ENCODE results near the gene RAB4B.

RAB4B gene

DNA sequence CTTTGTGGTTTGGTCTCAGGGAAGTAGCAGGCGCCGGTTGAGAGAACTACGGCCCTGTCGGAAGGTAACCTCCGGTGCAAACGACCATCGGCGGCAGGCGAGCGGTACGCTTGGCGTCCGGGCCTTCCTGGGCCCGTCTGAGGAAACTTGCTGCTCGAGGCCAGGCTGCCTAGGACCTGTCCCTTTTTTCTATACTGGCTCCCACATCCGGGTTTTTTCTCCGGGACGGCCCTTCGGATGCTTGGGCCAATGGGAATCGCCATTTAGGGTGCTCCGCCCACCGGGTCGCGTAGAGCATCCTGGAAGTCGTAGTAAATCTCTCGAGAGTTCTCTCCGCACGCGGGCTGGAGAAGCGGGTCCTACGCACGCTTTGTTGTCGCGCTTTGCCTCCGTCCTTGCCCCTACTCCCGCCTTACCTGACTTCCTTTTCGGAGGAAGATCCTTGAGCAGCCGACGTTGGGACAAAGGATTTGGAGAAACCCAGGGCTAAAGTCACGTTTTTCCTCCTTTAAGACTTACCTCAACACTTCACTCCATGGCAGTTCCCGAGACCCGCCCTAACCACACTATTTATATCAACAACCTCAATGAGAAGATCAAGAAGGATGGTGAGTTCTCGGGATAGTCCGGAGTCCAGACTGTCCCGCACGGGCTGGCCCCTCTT is 27.0 kb upstream of the RAB4B start, which contains the start of gene SNRPA (continued):
- TF ChIP-seq ZNF24 (tag by site-specific recombination; IDR thresholded peaks at IDR 0.05) (no peak; the same call in 1 of the 2 replicates), ZFHX2 (tag by site-specific recombination; conservative IDR thresholded peaks at IDR 0.05) (peak; percentile 67), ZNF610 (tag by site-specific recombination; IDR thresholded peaks at IDR 0.05; ENCODE audit: borderline replicate concordance) (0 out of 2 replicates have a peak, but pooled peaks have one; percentile 60), ZNF10 (tag by site-specific recombination; IDR thresholded peaks at IDR 0.05) (peak; percentile 100), GLI2 (tag by site-specific recombination; IDR thresholded peaks at IDR 0.05; ENCODE audit: borderline replicate concordance, low read depth) (no peak; the same call in 1 of the 2 replicates), ZNF391 (tag by site-specific recombination; IDR thresholded peaks at IDR 0.05; ENCODE audit: borderline replicate concordance, low read depth) (peak; percentile 27; the same call in 1 of the 2 replicates), ZBTB20 (tag by site-specific recombination; IDR thresholded peaks at IDR 0.05) (peak; percentile 49; the same call in 1 of the 2 replicates), ZNF366 (tag by site-specific recombination; conservative IDR thresholded peaks at IDR 0.05) (peak; percentile 84), ZNF423 (tag by site-specific recombination; IDR thresholded peaks at IDR 0.05) (no peak), ZSCAN23 (tag by site-specific recombination; IDR thresholded peaks at IDR 0.05) (no peak), ZBTB7A (tag by site-specific recombination; IDR thresholded peaks at IDR 0.05; ENCODE audit: low read depth) (no peak), ZSCAN30 (tag by site-specific recombination; IDR thresholded peaks at IDR 0.05) (peak; percentile 85), YY1 (tag by site-specific recombination; IDR thresholded peaks at IDR 0.05) (no peak; the same call in 1 of the 2 replicates), IKZF3 (tag by site-specific recombination; IDR thresholded peaks at IDR 0.05) (peak; percentile 67), ZNF16 (tag by site-specific recombination; IDR thresholded peaks at IDR 0.05; ENCODE audit: low read depth) (no peak), ZNF157 (tag by site-specific recombination; IDR thresholded peaks at IDR 0.05) (no peak), HOXA7 (CRISPR knock-in tag; IDR thresholded peaks at IDR 0.05; ENCODE audit: borderline replicate concordance) (no peak), ZFP37 (tag by site-specific recombination; IDR thresholded peaks at IDR 0.05) (peak; percentile 93; the same call in 1 of the 2 replicates), ZNF658 (tag by site-specific recombination; IDR thresholded peaks at IDR 0.05) (no peak), EGR2 (tag by site-specific recombination; IDR thresholded peaks at IDR 0.05; ENCODE audit: low read depth) (peak; percentile 82), RBAK (tag by site-specific recombination; IDR thresholded peaks at IDR 0.05) (no peak), ZNF221 (tag by site-specific recombination; IDR thresholded peaks at IDR 0.05; ENCODE audit: borderline replicate concordance) (no peak), OSR2 (tag by site-specific recombination; IDR thresholded peaks at IDR 0.05) (no peak), ZNF114 (tag by site-specific recombination; IDR thresholded peaks at IDR 0.05) (no peak), ZNF654 (tag by site-specific recombination; IDR thresholded peaks at IDR 0.05; ENCODE audit: low read depth) (no peak), ZXDB (tag by site-specific recombination; IDR thresholded peaks at IDR 0.05) (peak; percentile 77), KLF8 (tag by site-specific recombination; IDR thresholded peaks at IDR 0.05) (peak; percentile 67; the same call in 1 of the 2 replicates), ZNF624 (tag by site-specific recombination; IDR thresholded peaks at IDR 0.05) (no peak)
- TF ChIP-seq, protein P1, sequence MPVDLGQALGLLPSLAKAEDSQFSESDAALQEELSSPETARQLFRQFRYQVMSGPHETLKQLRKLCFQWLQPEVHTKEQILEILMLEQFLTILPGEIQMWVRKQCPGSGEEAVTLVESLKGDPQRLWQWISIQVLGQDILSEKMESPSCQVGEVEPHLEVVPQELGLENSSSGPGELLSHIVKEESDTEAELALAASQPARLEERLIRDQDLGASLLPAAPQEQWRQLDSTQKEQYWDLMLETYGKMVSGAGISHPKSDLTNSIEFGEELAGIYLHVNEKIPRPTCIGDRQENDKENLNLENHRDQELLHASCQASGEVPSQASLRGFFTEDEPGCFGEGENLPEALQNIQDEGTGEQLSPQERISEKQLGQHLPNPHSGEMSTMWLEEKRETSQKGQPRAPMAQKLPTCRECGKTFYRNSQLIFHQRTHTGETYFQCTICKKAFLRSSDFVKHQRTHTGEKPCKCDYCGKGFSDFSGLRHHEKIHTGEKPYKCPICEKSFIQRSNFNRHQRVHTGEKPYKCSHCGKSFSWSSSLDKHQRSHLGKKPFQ (tag by site-specific recombination; IDR thresholded peaks at IDR 0.05), result 0 out of 2 replicates have a peak, but pooled peaks have one; percentile 15
- TF ChIP-seq, protein P2, sequence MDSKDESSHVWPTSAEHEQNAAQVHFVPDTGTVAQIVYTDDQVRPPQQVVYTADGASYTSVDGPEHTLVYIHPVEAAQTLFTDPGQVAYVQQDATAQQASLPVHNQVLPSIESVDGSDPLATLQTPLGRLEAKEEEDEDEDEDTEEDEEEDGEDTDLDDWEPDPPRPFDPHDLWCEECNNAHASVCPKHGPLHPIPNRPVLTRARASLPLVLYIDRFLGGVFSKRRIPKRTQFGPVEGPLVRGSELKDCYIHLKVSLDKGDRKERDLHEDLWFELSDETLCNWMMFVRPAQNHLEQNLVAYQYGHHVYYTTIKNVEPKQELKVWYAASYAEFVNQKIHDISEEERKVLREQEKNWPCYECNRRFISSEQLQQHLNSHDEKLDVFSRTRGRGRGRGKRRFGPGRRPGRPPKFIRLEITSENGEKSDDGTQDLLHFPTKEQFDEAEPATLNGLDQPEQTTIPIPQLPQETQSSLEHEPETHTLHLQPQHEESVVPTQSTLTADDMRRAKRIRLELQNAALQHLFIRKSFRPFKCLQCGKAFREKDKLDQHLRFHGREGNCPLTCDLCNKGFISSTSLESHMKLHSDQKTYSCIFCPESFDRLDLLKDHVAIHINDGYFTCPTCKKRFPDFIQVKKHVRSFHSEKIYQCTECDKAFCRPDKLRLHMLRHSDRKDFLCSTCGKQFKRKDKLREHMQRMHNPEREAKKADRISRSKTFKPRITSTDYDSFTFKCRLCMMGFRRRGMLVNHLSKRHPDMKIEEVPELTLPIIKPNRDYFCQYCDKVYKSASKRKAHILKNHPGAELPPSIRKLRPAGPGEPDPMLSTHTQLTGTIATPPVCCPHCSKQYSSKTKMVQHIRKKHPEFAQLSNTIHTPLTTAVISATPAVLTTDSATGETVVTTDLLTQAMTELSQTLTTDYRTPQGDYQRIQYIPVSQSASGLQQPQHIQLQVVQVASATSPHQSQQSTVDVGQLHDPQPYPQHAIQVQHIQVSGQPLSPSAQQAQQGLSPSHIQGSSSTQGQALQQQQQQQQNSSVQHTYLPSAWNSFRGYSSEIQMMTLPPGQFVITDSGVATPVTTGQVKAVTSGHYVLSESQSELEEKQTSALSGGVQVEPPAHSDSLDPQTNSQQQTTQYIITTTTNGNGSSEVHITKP (tag by site-specific recombination; IDR thresholded peaks at IDR 0.05), result peak; percentile 79
- TF ChIP-seq, protein P3, sequence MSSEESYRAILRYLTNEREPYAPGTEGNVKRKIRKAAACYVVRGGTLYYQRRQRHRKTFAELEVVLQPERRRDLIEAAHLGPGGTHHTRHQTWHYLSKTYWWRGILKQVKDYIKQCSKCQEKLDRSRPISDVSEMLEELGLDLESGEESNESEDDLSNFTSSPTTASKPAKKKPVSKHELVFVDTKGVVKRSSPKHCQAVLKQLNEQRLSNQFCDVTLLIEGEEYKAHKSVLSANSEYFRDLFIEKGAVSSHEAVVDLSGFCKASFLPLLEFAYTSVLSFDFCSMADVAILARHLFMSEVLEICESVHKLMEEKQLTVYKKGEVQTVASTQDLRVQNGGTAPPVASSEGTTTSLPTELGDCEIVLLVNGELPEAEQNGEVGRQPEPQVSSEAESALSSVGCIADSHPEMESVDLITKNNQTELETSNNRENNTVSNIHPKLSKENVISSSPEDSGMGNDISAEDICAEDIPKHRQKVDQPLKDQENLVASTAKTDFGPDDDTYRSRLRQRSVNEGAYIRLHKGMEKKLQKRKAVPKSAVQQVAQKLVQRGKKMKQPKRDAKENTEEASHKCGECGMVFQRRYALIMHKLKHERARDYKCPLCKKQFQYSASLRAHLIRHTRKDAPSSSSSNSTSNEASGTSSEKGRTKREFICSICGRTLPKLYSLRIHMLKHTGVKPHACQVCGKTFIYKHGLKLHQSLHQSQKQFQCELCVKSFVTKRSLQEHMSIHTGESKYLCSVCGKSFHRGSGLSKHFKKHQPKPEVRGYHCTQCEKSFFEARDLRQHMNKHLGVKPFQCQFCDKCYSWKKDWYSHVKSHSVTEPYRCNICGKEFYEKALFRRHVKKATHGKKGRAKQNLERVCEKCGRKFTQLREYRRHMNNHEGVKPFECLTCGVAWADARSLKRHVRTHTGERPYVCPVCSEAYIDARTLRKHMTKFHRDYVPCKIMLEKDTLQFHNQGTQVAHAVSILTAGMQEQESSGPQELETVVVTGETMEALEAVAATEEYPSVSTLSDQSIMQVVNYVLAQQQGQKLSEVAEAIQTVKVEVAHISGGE (tag by site-specific recombination; conservative IDR thresholded peaks at IDR 0.05; ENCODE audit: low read depth), result peak; percentile 78
- TF ChIP-seq, protein P4, sequence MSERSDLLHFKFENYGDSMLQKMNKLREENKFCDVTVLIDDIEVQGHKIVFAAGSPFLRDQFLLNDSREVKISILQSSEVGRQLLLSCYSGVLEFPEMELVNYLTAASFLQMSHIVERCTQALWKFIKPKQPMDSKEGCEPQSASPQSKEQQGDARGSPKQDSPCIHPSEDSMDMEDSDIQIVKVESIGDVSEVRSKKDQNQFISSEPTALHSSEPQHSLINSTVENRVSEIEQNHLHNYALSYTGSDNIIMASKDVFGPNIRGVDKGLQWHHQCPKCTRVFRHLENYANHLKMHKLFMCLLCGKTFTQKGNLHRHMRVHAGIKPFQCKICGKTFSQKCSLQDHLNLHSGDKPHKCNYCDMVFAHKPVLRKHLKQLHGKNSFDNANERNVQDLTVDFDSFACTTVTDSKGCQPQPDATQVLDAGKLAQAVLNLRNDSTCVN (tag by site-specific recombination; optimal IDR thresholded peaks at IDR 0.05), result peak; percentile 63
